Heart left ventricle (tissue), 16 donors: ENCODE data around the gene MYOD1. TPM values are rescaled to one million over a fixed set of nuclear protein-coding genes. Genes with fewer than 3 reads are reported as not detected.

ENCODE experiments used
- ATAC-seq, 4 donors: fragments of 200-7000 bp; cut with Tn5 transposase; one replicate each; pipeline ENCODE4 v1.9.1; 2020 to 2022; ENCODE audit warnings: moderate library complexity in 4 of 4, mild to moderate bottlenecking in 3 of 4, moderate number of reproducible peaks in 1 of 4
- DNase-seq, 5 donors: peaks; one replicate each; pipeline ENCODE4 v3.0.0-alpha.2; 2020
- H3K27ac ChIP-seq, 12 donors: fragments of 200-600 bp; sonication (generic) in 4 of 12; one replicate each; pipeline versions ENCODE4 v1.5.0 to v1.8.0; 2016 to 2022; ENCODE audit warnings: mild to moderate bottlenecking in 2 of 12
- H3K27me3 ChIP-seq, 9 donors: fragments of 200-600 bp; sonication (generic) in 2 of 9; one replicate each; pipeline versions ENCODE4 v1.5.1 to v1.8.0; 2016 to 2022; ENCODE audit warnings: mild to moderate bottlenecking in 3 of 9
- H3K36me3 ChIP-seq, 9 donors: fragments of 200-600 bp; sonication (generic) in 2 of 9; one replicate each; pipeline versions ENCODE4 v1.5.0 to v1.8.0; 2018 to 2022; ENCODE audit warnings: mild to moderate bottlenecking in 2 of 9
- H3K4me1 ChIP-seq, 12 donors: fragments of 200-600 bp; sonication (generic) in 4 of 12; one replicate each; pipeline versions ENCODE4 v1.5.0 to v1.8.0; 2016 to 2022; ENCODE audit warnings: mild to moderate bottlenecking in 3 of 12
- H3K4me3 ChIP-seq, 12 donors: fragments of 200-600 bp; sonication (generic) in 4 of 12; one replicate each; pipeline versions ENCODE4 v1.5.0 to v1.8.0; 2017 to 2022; ENCODE audit warnings: mild to moderate bottlenecking in 9 of 12, moderate library complexity in 4 of 12
- H3K9me3 ChIP-seq, 12 donors: fragments of 200-600 bp; sonication (generic) in 4 of 12; one replicate each; pipeline versions ENCODE4 v1.5.0 to v1.8.0; 2016 to 2022; ENCODE audit warnings: mild to moderate bottlenecking in 1 of 12
- CTCF ChIP-seq, 12 donors: fragments of 200-600 bp; sonication (generic) in 4 of 12; IDR thresholded peaks; one replicate each; pipeline versions ENCODE4 v1.5.0 to v1.8.0; 2018 to 2022; ENCODE audit warnings: antibody characterized with exemption in 12 of 12, mild to moderate bottlenecking in 5 of 12
- POLR2A ChIP-seq, 2 donors: fragments of 450-650 bp; IDR thresholded peaks; one replicate each; pipeline ENCODE4 v1.6.1; 2017; ENCODE audit warnings: antibody characterized with exemption in 2 of 2, mild to moderate bottlenecking in 2 of 2, moderate library complexity in 2 of 2
- WGBS, 4 donors: extraction: QIAGEN DNeasy Blood & Tissue Kit in 2 of 4; methylation state at CpG; one replicate each; pipeline versions ENCODE4 v1.1.5 to v1.1.7; 2013 to 2018; 5-methylcytosine and 5-hydroxymethylcytosine counted together
- intact Hi-C, 10 donors: fragments of 100-400 bp; cut with DNase I; formaldehyde crosslinking; loops; one replicate each; pipeline versions ENCODE4 v1.11.1 to v1.14.2; 2022
- polyA plus RNA-seq, 2 donors: library from polyadenylated mRNA; stranded (reverse); fragments of 200-250 nt; gene quantifications; one replicate each; pipeline ENCODE4 v1.2.3, GENCODE V29; 2013
- total RNA-seq, 9 donors: library from RNA; depleted of rRNA in 2 of 9; stranded (reverse); fragments of >200 nt in 2 of 9; fragmentation: NEBNext Ultra II Directional in 3 of 9; extraction: Animal tissue kit (Norgen Biotek cat#: 25700) in 3 of 9; gene quantifications; one replicate each; pipeline versions ENCODE4 v1.1.0 to v1.2.4, GENCODE V29; 2016 to 2023
- donor health status: ischemic (EF 13 %, LVEDD 7.1; RV severe dilation, severe dysfunction).
- donor health status: healthy with polysubstance abuse.
- donor health status: DM: no; HTN: yes; CAD: no.
- donor health status: DM: no; HTN: no; CAD: no.
- donor health status: ischemic (EF 25% LVEDD 6.9; RV normal size, moderate dysfunction).
- donor health status: ischemic (EF 25% LVEDD 5.7; RV mildly dilated, moderate dysfunction).
- donor health status: healthy.
- donor health status: DM: yes; HTN: yes; CAD: no.
- donor health status: ischemic (EF 35%, LVEDD 5.7; RV mildly dilated, moderate dysfunction).
- donor health status: nonischemic (EF 11% LVEDD 7.7; RV severe dilation, severe dysfunction).
- donor health status: DM: yes; HTN: yes; CAD: no.
- donor health status: PGD.
- donor health status: ischemic (EF 29% LVEDD 5.4; RV normal size, mild dysfunction).
- donor health status: nonischemic (EF 23%, LVEDD 6.1; RV moderate dilation, normal function).

Gene MYOD1
- total and polyA plus RNA-seq, 11 donors, result not detected

- WGBS, 4 donors, result 63 to 77% (median 74%) methylated on average over 12 of the region's 12 CpGs
- H3K27ac ChIP-seq, result no peak overlapping the region
- ATAC-seq (no peak), DNase-seq (no peak)
- H3K4me1 ChIP-seq, result no peaks in the 10 kb centered on the region
- H3K4me3 ChIP-seq, result no peak overlapping the region
- TF ChIP-seq POLR2A (IDR thresholded peaks at IDR 0.05) (no peak), CTCF (IDR thresholded peaks at IDR 0.05) (no peak)
- H3K27me3 ChIP-seq, result peaks cover 0 to 28% (median 6%) of the 10 kb centered on the region in 9 donors
- no peaks in the 10 kb centered on the region for H3K36me3 ChIP-seq
- peaks cover 0 to under 1% (median 0%) of the 10 kb centered on the region in 12 donors for H3K9me3 ChIP-seq
- intact Hi-C loops, result no loop called here
Observed at GRCh38 chr11:17683377-17684161, 35.8 kb upstream of the MYOD1 start.

GRCh38 chr11:17684550-17684949 lies 34.8 kb upstream of the MYOD1 start:
- WGBS, 4 donors, result 81 to 86% (median 86%) methylated on average over 5 of the region's 5 CpGs
- Histone ChIP-seq H3K27me3 (peaks cover 0 to 34% (median 6%) of the 10 kb centered on the region in 9 donors), H3K36me3 (no peaks in the 10 kb centered on the region), H3K4me3 (no peak overlapping the region), H3K27ac (no peak overlapping the region), H3K9me3 (no peaks in the 10 kb centered on the region), H3K4me1 (no peaks in the 10 kb centered on the region)
- DNase-seq (no peak), ATAC-seq (no peak)
- TF ChIP-seq POLR2A (IDR thresholded peaks at IDR 0.05) (no peak), CTCF (IDR thresholded peaks at IDR 0.05) (no peak)
- intact Hi-C loops, result no loop called here

GRCh38 chr11:17686231-17686980 lies 33.0 kb upstream of the MYOD1 start:
- peak in 1 of 4 donors; percentile 36 for ATAC-seq
- no peak for DNase-seq
- H3K27ac ChIP-seq, result no peak overlapping the region
- H3K9me3 ChIP-seq, result no peaks in the 10 kb centered on the region
- peaks cover 0 to 34% (median 8%) of the 10 kb centered on the region in 9 donors for H3K27me3 ChIP-seq
- H3K36me3 ChIP-seq, result no peaks in the 10 kb centered on the region
- TF ChIP-seq POLR2A (IDR thresholded peaks at IDR 0.05) (no peak), CTCF (IDR thresholded peaks at IDR 0.05) (no peak)
- 32 to 38% (median 36%) methylated on average over 7 to 8 of the region's 8 CpGs for WGBS, 4 donors
- intact Hi-C loops, result no loop called here
- no peak overlapping the region for H3K4me3 ChIP-seq
- H3K4me1 ChIP-seq, result no peaks in the 10 kb centered on the region

DNA sequence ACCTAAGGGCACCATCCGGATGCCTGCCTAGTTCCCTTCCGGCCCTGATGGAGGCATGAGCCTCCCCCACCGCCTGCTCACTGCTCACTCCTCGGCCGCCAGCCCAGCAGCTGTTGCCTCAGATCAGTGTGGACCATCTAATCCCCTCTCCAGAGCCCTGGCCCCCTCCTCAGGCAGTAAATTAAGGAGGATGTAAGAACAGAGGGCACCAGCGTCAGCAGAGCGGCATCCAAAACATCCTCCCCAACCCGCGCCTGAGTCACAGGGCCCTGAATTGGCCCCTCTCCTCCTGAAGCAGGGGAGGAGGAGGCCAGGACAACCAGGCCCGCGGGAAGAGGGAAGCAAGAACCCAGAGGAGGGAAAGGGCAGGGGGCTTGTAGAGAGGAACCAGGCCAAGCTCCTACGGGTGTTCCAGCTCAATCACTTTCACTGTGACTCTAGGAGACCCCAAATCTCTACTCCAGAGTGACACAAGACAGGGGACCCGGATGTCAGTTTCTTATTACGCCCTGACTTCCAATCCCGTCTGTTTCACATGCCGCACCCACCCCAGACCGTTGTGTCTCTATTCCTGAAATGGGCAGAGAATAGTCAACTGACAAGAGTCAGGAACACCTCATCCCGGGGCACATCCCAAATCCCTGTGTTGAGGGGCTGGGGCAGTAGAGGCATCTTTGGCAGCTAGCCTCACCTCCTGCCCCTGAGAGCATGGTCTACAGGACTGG lies 31.3 kb upstream of the MYOD1 start:
- DNase-seq (no peak), ATAC-seq (no peak)
- TF ChIP-seq CTCF (IDR thresholded peaks at IDR 0.05), result no peak
- no peak for TF ChIP-seq POLR2A (IDR thresholded peaks at IDR 0.05)
- no peak overlapping the region for H3K4me3 ChIP-seq
- H3K27me3 ChIP-seq, result peaks cover 0 to 47% (median 8%) of the 10 kb centered on the region in 9 donors
- H3K9me3 ChIP-seq, result no peaks in the 10 kb centered on the region
- no peak overlapping the region for H3K27ac ChIP-seq
- intact Hi-C loops, result no loop called here
- no peaks in the 10 kb centered on the region for H3K36me3 ChIP-seq
- peaks cover 0 to under 1% (median 0%) of the 10 kb centered on the region in 12 donors for H3K4me1 ChIP-seq
- WGBS, 4 donors, result 81 to 86% (median 85%) methylated on average over 13 to 18 of the region's 18 CpGs
